Uterus (tissue), 4 donors: ENCODE data around the gene PPY. TPM values are rescaled to one million over a fixed set of nuclear protein-coding genes. Genes with fewer than 3 reads are reported as not detected.

ENCODE experiments used
- DNase-seq, 2 donors: peaks; one replicate each; pipeline ENCODE4 v3.0.0-alpha.2; 2019 to 2020
- H3K27ac ChIP-seq, 2 donors: fragments of 200-600 bp; sonication (generic); 1 replicate in 1 of 2; 2 replicates in 1 of 2; pipeline ENCODE4 v1.5.1; 2016 to 2018
- H3K27me3 ChIP-seq, 2 donors: fragments of 200-600 bp; sonication (generic); one replicate each; pipeline ENCODE4 v1.5.1; 2018 to 2019; ENCODE audit warnings: control low read depth in 1 of 2
- H3K36me3 ChIP-seq, 2 donors: fragments of 200-600 bp; sonication (generic); one replicate each; pipeline ENCODE4 v1.5.1; 2019; ENCODE audit warnings: control low read depth in 1 of 2
- H3K4me1 ChIP-seq, 2 donors: fragments of 200-600 bp; sonication (generic); one replicate each; pipeline ENCODE4 v1.5.1; 2018 to 2019; ENCODE audit warnings: control low read depth in 1 of 2
- H3K4me3 ChIP-seq, 2 donors: fragments of 200-600 bp; sonication (generic); 1 replicate in 1 of 2; 2 replicates in 1 of 2; pipeline ENCODE4 v1.5.1; 2018 to 2019; ENCODE audit warnings: mild to moderate bottlenecking in 1 of 2
- H3K9me3 ChIP-seq, 2 donors: fragments of 200-600 bp; sonication (generic); one replicate each; pipeline ENCODE4 v1.5.1; 2019; ENCODE audit warnings: control low read depth in 1 of 2
- POLR2A ChIP-seq, 2 donors: fragments of 450-650 bp; IDR thresholded peaks; one replicate each; pipeline ENCODE4 v1.6.1; 2016; ENCODE audit warnings: antibody characterized with exemption in 2 of 2, mild to moderate bottlenecking in 1 of 2, moderate library complexity in 1 of 2
- intact Hi-C: fragments of 100-400 bp; cut with DNase I; formaldehyde crosslinking; loops from one replicate; pipeline ENCODE4 v1.15.1; 2023; ENCODE audit warnings: low total_unique reads
- total RNA-seq, 4 donors: library from RNA; depleted of rRNA in 3 of 4; stranded (reverse); fragments of >200 nt in 3 of 4; gene quantifications; one replicate each; pipeline versions ENCODE4 v1.1.0 to v1.2.4, GENCODE V29; 2014 to 2023
- TF ChIP-seq, protein P1 (sequence below), 4 experiments: fragments of 200-600 bp in 2 of 4; fragments of 450-650 bp in 2 of 4; sonication (generic) in 2 of 4; IDR thresholded peaks; one replicate each; pipeline ENCODE4 v1.5.1; 2016 to 2019; ENCODE audit warnings: antibody characterized with exemption in 4 of 4, mild to moderate bottlenecking in 2 of 4, moderate library complexity in 1 of 4
- donor health status: DM: yes; HTN: yes; CAD: no.

Gene PPY
- total RNA-seq, 4 donors from 2014 or later: not detected

DNA sequence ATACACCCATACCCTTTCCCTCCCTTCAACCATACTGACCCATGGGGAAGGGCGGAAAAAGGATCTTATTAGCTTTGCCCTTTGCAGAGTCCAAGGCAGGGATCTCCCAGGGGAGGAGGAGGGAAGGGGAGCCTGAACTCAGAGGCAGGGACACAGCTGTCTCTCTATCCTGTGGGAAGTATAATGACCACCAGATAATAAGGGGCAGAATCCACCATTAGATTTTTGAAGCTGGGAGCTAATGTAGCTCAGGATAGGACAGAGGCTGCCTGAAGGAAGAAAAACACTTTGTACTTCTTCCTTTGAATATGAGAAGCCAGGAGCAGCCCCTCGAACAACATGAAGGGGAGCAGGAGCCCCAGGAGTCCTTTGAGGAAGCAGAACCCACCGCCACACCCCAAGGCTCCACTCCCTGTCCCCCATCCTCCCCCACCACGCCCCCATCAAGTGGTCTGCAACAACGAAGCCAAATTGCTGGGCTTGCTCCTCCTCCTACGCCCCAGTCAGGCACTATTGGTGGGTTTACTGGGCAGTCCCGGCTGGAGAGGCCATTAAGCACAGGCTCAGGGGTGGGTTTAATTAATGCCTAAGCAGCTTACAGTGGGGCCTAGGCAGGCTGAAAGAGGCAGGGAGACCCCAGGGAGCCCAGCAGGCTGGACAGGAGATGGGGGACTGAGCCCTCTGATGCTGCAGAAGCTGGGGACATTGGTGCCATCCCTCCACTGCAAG is 40.3 kb downstream of the PPY start:
- no peaks in the 10 kb centered on the region for H3K36me3 ChIP-seq
- no peak overlapping the region for H3K27ac ChIP-seq
- TF ChIP-seq, protein P1, sequence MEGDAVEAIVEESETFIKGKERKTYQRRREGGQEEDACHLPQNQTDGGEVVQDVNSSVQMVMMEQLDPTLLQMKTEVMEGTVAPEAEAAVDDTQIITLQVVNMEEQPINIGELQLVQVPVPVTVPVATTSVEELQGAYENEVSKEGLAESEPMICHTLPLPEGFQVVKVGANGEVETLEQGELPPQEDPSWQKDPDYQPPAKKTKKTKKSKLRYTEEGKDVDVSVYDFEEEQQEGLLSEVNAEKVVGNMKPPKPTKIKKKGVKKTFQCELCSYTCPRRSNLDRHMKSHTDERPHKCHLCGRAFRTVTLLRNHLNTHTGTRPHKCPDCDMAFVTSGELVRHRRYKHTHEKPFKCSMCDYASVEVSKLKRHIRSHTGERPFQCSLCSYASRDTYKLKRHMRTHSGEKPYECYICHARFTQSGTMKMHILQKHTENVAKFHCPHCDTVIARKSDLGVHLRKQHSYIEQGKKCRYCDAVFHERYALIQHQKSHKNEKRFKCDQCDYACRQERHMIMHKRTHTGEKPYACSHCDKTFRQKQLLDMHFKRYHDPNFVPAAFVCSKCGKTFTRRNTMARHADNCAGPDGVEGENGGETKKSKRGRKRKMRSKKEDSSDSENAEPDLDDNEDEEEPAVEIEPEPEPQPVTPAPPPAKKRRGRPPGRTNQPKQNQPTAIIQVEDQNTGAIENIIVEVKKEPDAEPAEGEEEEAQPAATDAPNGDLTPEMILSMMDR (IDR thresholded peaks at IDR 0.05): no peak
- TF ChIP-seq POLR2A (IDR thresholded peaks at IDR 0.05): no peak
- H3K4me3 ChIP-seq: no peak overlapping the region
- intact Hi-C loops: no loop called here
- H3K9me3 ChIP-seq: no peaks in the 10 kb centered on the region
- peaks cover 0 to 12% of the 10 kb centered on the region in 2 donors for H3K4me1 ChIP-seq
- no peaks in the 10 kb centered on the region for H3K27me3 ChIP-seq
- DNase-seq: no peak

DNA sequence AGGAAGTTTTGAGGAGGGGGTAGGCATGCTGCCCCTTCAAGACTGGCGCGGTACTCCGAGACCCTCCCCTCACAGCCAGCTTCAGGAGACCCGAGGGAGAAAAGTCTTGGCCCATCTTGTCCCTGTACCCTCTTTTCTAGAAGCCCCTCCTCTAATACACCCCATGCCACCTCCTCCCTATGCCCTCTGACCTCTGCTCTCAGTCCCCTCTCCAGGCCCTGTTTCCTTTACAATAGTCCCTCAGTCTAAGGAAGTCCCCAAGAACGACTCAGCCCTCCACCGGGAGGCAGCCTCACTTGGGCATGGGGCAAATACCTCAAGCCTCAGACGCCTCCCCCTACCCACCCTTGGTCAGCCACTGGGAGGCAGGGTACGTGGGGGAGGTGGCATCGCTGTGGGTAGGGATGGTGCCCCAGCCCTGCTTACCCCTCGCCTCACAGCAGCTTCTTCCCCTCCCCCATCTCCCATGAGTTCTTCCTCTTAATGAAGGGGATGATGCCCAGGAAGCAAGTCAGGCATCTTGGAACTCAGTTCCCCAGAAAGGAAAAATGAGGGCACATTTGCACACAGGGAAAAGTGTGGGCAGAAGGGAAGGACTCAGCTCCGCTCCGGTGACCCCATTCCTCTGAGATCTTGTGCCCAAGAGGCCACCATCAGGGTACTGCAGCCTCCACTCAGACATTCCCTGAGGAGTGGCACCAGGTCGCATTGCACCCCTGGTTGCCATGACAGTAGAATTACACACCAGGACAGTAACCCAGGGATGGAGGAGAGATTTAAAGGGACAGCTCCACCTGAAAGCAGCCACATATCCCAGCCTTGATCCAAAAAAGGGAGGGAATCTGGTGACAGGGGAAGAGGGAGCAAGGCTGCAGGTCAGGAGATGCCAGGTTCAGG is 41.2 kb downstream of the PPY start:
- no peak for DNase-seq
- intact Hi-C loops: no loop called here
- Histone ChIP-seq H3K36me3 (no peaks in the 10 kb centered on the region), H3K27ac (no peak overlapping the region), H3K4me3 (peak overlapping the region; percentile 16 to 37), H3K27me3 (no peaks in the 10 kb centered on the region), H3K4me1 (peaks cover 0 to 9% of the 10 kb centered on the region in 2 donors), H3K9me3 (no peaks in the 10 kb centered on the region)
- TF ChIP-seq, protein P1 (IDR thresholded peaks at IDR 0.05): no peak
- TF ChIP-seq POLR2A (IDR thresholded peaks at IDR 0.05): no peak

DNA sequence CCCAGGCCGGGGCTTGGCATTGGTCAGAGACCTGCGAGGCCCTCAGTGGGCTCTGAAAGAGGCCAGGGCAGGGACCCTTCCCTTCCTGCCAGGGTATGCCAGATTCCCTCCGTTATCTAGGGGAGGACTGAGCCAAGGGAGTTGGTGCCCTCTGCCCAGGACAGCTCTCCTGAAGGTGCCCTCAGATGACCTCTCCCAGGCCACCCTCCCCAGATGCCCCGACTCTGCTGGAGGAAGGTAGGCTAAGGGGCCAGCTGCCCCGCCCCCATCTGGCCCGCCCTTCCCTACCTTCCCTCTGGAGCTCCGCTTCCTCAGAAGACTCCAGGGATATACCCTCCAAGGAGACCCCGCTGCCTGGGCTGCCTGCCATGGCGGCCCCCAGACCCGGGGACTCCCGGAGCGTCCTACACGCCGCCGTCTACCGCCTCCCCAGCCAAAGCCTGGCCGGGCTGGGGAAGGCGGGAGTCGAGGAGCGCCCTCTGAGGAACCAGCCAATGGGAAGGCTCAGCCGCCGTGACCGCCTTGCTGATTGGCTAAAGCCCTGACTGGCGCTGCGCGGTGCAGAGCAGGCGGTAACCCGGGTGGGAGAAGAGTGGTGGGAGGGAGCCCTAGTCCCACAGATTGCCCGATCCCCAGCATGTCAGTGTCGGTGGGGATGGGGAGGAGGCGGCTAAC is 42.0 kb downstream of the PPY start:
- DNase-seq: peak; percentile 83 to 84
- Histone ChIP-seq H3K27me3 (no peaks in the 10 kb centered on the region), H3K4me1 (peaks cover 0 to under 1% of the 10 kb centered on the region in 2 donors), H3K27ac (no peak overlapping the region), H3K36me3 (no peaks in the 10 kb centered on the region), H3K4me3 (peak overlapping the region; percentile 16 to 37), H3K9me3 (no peaks in the 10 kb centered on the region)
- intact Hi-C loops: no loop called here
- no peak for TF ChIP-seq POLR2A (IDR thresholded peaks at IDR 0.05)
- TF ChIP-seq, protein P1 (IDR thresholded peaks at IDR 0.05): peak in 1 of 4 experiments; percentile 10

DNA sequence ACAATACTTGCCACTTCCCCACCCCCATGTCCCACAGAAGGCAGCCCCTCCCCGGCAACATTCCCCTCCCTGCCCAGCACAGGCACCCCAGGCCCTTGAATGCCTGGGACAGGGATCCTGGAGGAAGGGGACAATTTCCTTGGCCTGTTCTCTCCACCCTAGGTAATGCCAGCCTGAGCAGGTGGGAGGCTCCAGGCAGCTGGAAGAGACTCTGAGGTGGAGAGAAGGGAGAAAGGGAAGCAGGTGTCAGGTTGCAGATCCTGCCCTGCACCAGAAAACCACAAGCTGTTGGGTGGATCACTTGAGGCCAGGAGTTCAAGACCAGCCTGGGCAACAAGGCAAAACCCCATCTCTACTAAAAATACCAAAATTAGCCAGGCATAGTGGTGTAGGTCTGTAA is 43.8 kb downstream of the PPY start:
- intact Hi-C loops: no loop called here
- Histone ChIP-seq H3K36me3 (no peaks in the 10 kb centered on the region), H3K4me3 (no peak overlapping the region), H3K4me1 (no peaks in the 10 kb centered on the region), H3K9me3 (no peaks in the 10 kb centered on the region), H3K27ac (no peak overlapping the region), H3K27me3 (no peaks in the 10 kb centered on the region)
- DNase-seq: no peak
- TF ChIP-seq, protein P1 (IDR thresholded peaks at IDR 0.05): no peak
- TF ChIP-seq POLR2A (IDR thresholded peaks at IDR 0.05): no peak
